H9 (cell line): ENCODE results near the gene DAZAP2. TPM values are rescaled to one million over a fixed set of nuclear protein-coding genes. Genes with fewer than 3 reads are reported as not detected.
A peak's percentile ranks its signal among the peaks of the same experiment; 100 is the strongest.

ENCODE experiments used
- DNase-seq: peaks from one replicate; pipeline ENCODE4 v3.0.0-alpha.2; 2017
- H2AFZ ChIP-seq: one replicate; pipeline ENCODE4 v1.6.1; 2013; ENCODE audit warnings: mild to moderate bottlenecking, low read length, control low read depth, moderate library complexity
- H2AK5ac ChIP-seq: 2 replicates; pipeline ENCODE4 v1.6.1; 2013; ENCODE audit warnings: low read length, control low read depth, mixed read lengths; ENCODE audit not compliant: insufficient read length
- H2BK120ac ChIP-seq: one replicate; pipeline ENCODE4 v1.6.1; 2013; ENCODE audit warnings: low read depth, mild to moderate bottlenecking, low read length, control low read depth, inconsistent platforms; ENCODE audit not compliant: poor library complexity, severe bottlenecking
- H2BK12ac ChIP-seq: 2 replicates; pipeline ENCODE4 v1.6.1; 2013; ENCODE audit warnings: low read length, control low read depth, mixed read lengths, low read depth; ENCODE audit not compliant: insufficient read length
- H2BK15ac ChIP-seq: 2 replicates; pipeline ENCODE4 v1.6.1; 2013; ENCODE audit warnings: low read depth, low read length, control low read depth
- H2BK20ac ChIP-seq: one replicate; pipeline ENCODE4 v1.6.1; 2013; ENCODE audit warnings: low read depth, mild to moderate bottlenecking, low read length, control low read depth, inconsistent platforms; ENCODE audit not compliant: poor library complexity, severe bottlenecking
- H2BK5ac ChIP-seq: 2 replicates; pipeline ENCODE4 v1.6.1; 2013; ENCODE audit warnings: low read length, control low read depth, mixed read lengths; ENCODE audit not compliant: insufficient read length
- H3K14ac ChIP-seq: 2 replicates; pipeline ENCODE4 v1.6.1; 2013; ENCODE audit warnings: low read length, control low read depth; ENCODE audit not compliant: insufficient read depth
- H3K18ac ChIP-seq: 2 replicates; pipeline ENCODE4 v1.6.1; 2013; ENCODE audit warnings: low read depth, mild to moderate bottlenecking, mixed read lengths, low read length, control low read depth; ENCODE audit not compliant: insufficient read length
- H3K23ac ChIP-seq: 2 replicates; pipeline ENCODE4 v1.6.1; 2013; ENCODE audit warnings: low read length, control low read depth, mixed read lengths, low read depth; ENCODE audit not compliant: insufficient read length
- H3K23me2 ChIP-seq: 2 replicates; pipeline ENCODE4 v1.6.1; 2013; ENCODE audit warnings: low read depth, mild to moderate bottlenecking, mixed read lengths, low read length, control low read depth; ENCODE audit not compliant: insufficient read length, poor library complexity, severe bottlenecking
- H3K27ac ChIP-seq: 2 replicates; pipeline ENCODE4 v1.5.1; 2013; ENCODE audit warnings: low read length, control low read depth, mixed read lengths, low read depth; ENCODE audit not compliant: insufficient read length
- H3K27me3 ChIP-seq: 2 replicates; pipeline ENCODE4 v1.6.1; 2013; ENCODE audit warnings: low read length, control low read depth, inconsistent platforms; ENCODE audit not compliant: insufficient read depth
- H3K4ac ChIP-seq: 2 replicates; pipeline ENCODE4 v1.6.1; 2013; ENCODE audit warnings: low read depth, mild to moderate bottlenecking, control low read depth, inconsistent platforms, low read length, moderate library complexity
- H3K4me1 ChIP-seq: 2 replicates; pipeline ENCODE4 v1.6.1; 2013; ENCODE audit warnings: low read length, control low read depth, inconsistent platforms; ENCODE audit not compliant: insufficient read depth
- H3K4me2 ChIP-seq: 2 replicates; pipeline ENCODE4 v1.6.1; 2013; ENCODE audit warnings: low read length, control low read depth, mixed read lengths; ENCODE audit not compliant: insufficient read length, insufficient read depth
- H3K56ac ChIP-seq: 2 replicates; pipeline ENCODE4 v1.6.1; 2013; ENCODE audit warnings: low read depth, mild to moderate bottlenecking, mixed read lengths, low read length, control low read depth; ENCODE audit not compliant: insufficient read length
- H3K79me1 ChIP-seq: 2 replicates; pipeline ENCODE4 v1.6.1; 2013; ENCODE audit warnings: low read depth, mild to moderate bottlenecking, moderate library complexity, low read length, control low read depth, inconsistent platforms; ENCODE audit not compliant: insufficient read depth, poor library complexity, severe bottlenecking
- H3K79me2 ChIP-seq: 2 replicates; pipeline ENCODE4 v1.6.1; 2013; ENCODE audit warnings: low read length, control low read depth, inconsistent platforms; ENCODE audit not compliant: insufficient read depth
- H3K9ac ChIP-seq: 2 replicates; pipeline ENCODE4 v1.6.1; 2013; ENCODE audit warnings: low read length, control low read depth, mixed read lengths; ENCODE audit not compliant: insufficient read length; ENCODE audit errors: extremely low read depth
- H3K9me3 ChIP-seq: one replicate; pipeline ENCODE4 v1.6.1; 2013; ENCODE audit warnings: low read depth, low read length, inconsistent platforms; ENCODE audit not compliant: control insufficient read depth
- H3T11ph ChIP-seq: one replicate; pipeline ENCODE4 v1.6.1; 2013; ENCODE audit warnings: mild to moderate bottlenecking, low read length, control low read depth, inconsistent platforms
- H4K20me1 ChIP-seq: one replicate; pipeline ENCODE4 v1.6.1; 2013; ENCODE audit not compliant: control insufficient read depth, insufficient read length, insufficient read depth
- H4K5ac ChIP-seq: 2 replicates; pipeline ENCODE4 v1.6.1; 2013; ENCODE audit warnings: low read depth, mild to moderate bottlenecking, mixed read lengths, low read length, control low read depth; ENCODE audit not compliant: insufficient read length
- H4K8ac ChIP-seq: replicated peaks from 2 replicates; pipeline ENCODE4 v1.6.1; 2013; ENCODE audit warnings: low read length, control low read depth, mixed read lengths, low read depth; ENCODE audit not compliant: insufficient read length
- H4K91ac ChIP-seq: 2 replicates; pipeline ENCODE4 v1.6.1; 2013; ENCODE audit warnings: low read depth, mild to moderate bottlenecking, moderate library complexity, mixed read lengths, low read length, control low read depth; ENCODE audit not compliant: insufficient read length
- H3K27ac Mint-ChIP-seq, 3 experiments: 2 replicates in 2 of 3; 3 replicates in 1 of 3; pipeline ENCODE4 v1.8.0; 2020 to 2021; ENCODE audit warnings: mixed read lengths in 3 of 3, mild to moderate bottlenecking in 1 of 3, moderate library complexity in 1 of 3
- H3K27me3 Mint-ChIP-seq: 2 replicates; pipeline ENCODE4 v1.8.0; 2021; ENCODE audit warnings: low read depth, mild to moderate bottlenecking, moderate library complexity, mixed read lengths
- H3K36me3 Mint-ChIP-seq, 3 experiments: 2 replicates in 2 of 3; 3 replicates in 1 of 3; pipeline ENCODE4 v1.8.0; 2020 to 2021; ENCODE audit warnings: low read depth in 3 of 3, mixed read lengths in 3 of 3; ENCODE audit not compliant: insufficient read depth in 1 of 3
- H3K4me1 Mint-ChIP-seq, 2 experiments: 2 replicates each; pipeline ENCODE4 v1.8.0; 2020; ENCODE audit warnings: mixed read lengths in 2 of 2
- H3K4me3 Mint-ChIP-seq, 2 experiments: 2 replicates in 1 of 2; 3 replicates in 1 of 2; pipeline ENCODE4 v1.8.0; 2020 to 2021; ENCODE audit warnings: mild to moderate bottlenecking in 2 of 2, mixed read lengths in 2 of 2, moderate library complexity in 1 of 2
- H3K9me3 Mint-ChIP-seq, 2 experiments: 2 replicates in 1 of 2; 3 replicates in 1 of 2; pipeline ENCODE4 v1.8.0; 2020; ENCODE audit warnings: mild to moderate bottlenecking in 2 of 2, mixed read lengths in 2 of 2, moderate library complexity in 1 of 2
- WGBS: extraction: QIAGEN DNeasy Blood & Tissue Kit; methylation state at CpG from one replicate; pipeline ENCODE4 v1.1.7; 2013; ENCODE audit warnings: missing lambda C conversion rate, low lambda C conversion rate, mixed read lengths; ENCODE audit not compliant: insufficient read length; ENCODE audit errors: extremely low coverage; 5-methylcytosine and 5-hydroxymethylcytosine counted together
- total RNA-seq: library from RNA; stranded (reverse); gene quantifications from 2 replicates; pipeline ENCODE4 v1.2.1, GENCODE V29; 2021
- TF ChIP-seq, protein P1 (sequence below): fragments of 200-600 bp; sonication (generic); conservative IDR thresholded peaks from 3 replicates; pipeline ENCODE4 v1.8.0; 2021; ENCODE audit warnings: antibody characterized with exemption, mild to moderate bottlenecking

Gene DAZAP2
- total RNA-seq, 1 experiment from 2014 or later = 23.6 TPM

DNA sequence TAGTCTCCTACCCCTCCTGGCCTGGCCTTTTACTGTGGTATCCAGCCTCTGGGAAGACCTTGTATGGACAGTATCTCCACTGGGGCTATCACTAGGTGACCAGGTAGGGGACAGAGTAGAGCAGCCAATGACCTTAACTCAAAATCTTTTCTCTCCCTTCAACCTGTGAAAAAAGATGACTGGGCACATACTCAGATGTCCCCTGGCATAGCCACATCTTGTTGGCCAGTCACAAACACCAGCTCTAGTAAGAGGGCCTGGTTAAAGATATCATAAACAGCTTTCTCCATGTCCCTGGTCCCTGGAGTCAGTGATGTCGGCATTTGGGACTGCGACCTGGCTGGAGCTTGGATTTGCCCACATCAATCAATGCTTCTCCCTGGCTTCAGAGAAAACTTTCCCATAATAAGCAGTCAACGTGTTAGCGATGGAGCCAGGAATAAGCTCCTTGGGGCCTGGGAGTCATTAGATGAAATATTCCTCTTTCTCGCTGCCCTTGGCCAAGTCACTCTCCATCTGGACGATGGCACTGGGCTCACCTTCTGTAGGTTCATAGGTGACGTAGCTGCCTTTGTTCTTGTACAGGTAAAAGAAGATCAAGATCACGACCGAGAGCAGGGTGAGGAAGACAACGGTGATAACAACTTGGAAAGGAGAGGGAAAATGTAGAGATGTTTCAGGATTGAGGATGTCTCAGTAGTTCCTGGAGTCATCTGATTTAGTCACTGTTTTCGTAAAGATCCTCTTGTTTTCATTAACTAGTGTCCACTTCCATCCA, 7.0 kb downstream of the DAZAP2 start:
- H3K27ac ChIP-seq = no peak overlapping the region
- peaks cover 28 to 29% of the 10 kb centered on the region in 2 experiments for H3K4me1 Mint-ChIP-seq
- peak overlapping the region in 2 of 3 experiments; percentile 71 to 76; a peak in 4 of 7 replicates for H3K27ac Mint-ChIP-seq
- no peaks in the 10 kb centered on the region for H3K27me3 ChIP-seq
- H3K4me2 ChIP-seq = no peak overlapping the region
- H2BK20ac ChIP-seq = no peak overlapping the region
- H3K14ac ChIP-seq = no peak overlapping the region
- H2AFZ ChIP-seq = no peak overlapping the region
- H3K4me3 Mint-ChIP-seq = no peak overlapping the region
- TF ChIP-seq, protein P1, sequence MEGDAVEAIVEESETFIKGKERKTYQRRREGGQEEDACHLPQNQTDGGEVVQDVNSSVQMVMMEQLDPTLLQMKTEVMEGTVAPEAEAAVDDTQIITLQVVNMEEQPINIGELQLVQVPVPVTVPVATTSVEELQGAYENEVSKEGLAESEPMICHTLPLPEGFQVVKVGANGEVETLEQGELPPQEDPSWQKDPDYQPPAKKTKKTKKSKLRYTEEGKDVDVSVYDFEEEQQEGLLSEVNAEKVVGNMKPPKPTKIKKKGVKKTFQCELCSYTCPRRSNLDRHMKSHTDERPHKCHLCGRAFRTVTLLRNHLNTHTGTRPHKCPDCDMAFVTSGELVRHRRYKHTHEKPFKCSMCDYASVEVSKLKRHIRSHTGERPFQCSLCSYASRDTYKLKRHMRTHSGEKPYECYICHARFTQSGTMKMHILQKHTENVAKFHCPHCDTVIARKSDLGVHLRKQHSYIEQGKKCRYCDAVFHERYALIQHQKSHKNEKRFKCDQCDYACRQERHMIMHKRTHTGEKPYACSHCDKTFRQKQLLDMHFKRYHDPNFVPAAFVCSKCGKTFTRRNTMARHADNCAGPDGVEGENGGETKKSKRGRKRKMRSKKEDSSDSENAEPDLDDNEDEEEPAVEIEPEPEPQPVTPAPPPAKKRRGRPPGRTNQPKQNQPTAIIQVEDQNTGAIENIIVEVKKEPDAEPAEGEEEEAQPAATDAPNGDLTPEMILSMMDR = no peak
- H3K27me3 Mint-ChIP-seq = no peaks in the 10 kb centered on the region
- H2AK5ac ChIP-seq = no peak overlapping the region
- H2BK5ac ChIP-seq = no peak overlapping the region
- no peak overlapping the region for H2BK12ac ChIP-seq
- no peak overlapping the region for H4K5ac ChIP-seq
- H3K56ac ChIP-seq = no peak overlapping the region
- H3K9ac ChIP-seq = no peak overlapping the region
- H4K91ac ChIP-seq = no peak overlapping the region
- no peaks in the 10 kb centered on the region for H3K23me2 ChIP-seq
- H2BK120ac ChIP-seq = no peak overlapping the region
- peaks cover 23 to 42% (median 30%) of the 10 kb centered on the region in 3 experiments for H3K36me3 Mint-ChIP-seq
- WGBS = no CpG with 5 or more reads among the region's 11 CpGs
- DNase-seq = no peak
- H3K9me3 ChIP-seq = no peaks in the 10 kb centered on the region
- H3K18ac ChIP-seq = no peak overlapping the region
- no peaks in the 10 kb centered on the region for H3K9me3 Mint-ChIP-seq
- no peak overlapping the region for H3K23ac ChIP-seq
- H3T11ph ChIP-seq = no peak overlapping the region
- no peak overlapping the region for H3K4ac ChIP-seq
- no peak overlapping the region for H2BK15ac ChIP-seq
- H4K20me1 ChIP-seq = no peaks in the 10 kb centered on the region
- H3K79me1 ChIP-seq = no peaks in the 10 kb centered on the region
- H4K8ac ChIP-seq = no peak overlapping the region
- H3K79me2 ChIP-seq = no peaks in the 10 kb centered on the region
- H3K4me1 ChIP-seq = peaks cover 7% of the 10 kb centered on the region; the same call in 1 of the 2 replicates
